ENCODE data around the gene CDH1.

DNA sequence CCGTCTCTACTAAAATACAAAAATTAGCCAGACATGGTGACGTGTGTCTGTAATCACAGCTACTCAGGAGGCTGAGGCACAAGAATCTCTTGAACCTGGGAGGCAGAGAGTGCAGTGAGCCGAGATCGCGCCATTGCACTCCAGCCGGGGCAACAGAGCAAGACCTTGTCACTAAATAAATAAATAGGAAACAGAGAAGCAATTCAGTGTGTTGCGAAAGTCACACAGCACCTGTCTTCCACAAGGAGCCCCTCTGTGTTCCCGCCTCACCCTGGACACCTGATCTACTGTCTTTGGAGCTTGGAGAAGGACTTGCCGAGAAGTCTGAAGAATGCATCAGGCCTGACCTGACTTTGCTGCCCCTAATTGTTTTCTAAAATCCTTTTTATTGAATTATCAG, 3.5 kb upstream of the CDH1 start:
- no peak for TF ChIP-seq EP300 (IDR thresholded peaks at IDR 0.05)
- TF ChIP-seq POLR2A (IDR thresholded peaks at IDR 0.05), result no peak
- TF ChIP-seq, protein P1, sequence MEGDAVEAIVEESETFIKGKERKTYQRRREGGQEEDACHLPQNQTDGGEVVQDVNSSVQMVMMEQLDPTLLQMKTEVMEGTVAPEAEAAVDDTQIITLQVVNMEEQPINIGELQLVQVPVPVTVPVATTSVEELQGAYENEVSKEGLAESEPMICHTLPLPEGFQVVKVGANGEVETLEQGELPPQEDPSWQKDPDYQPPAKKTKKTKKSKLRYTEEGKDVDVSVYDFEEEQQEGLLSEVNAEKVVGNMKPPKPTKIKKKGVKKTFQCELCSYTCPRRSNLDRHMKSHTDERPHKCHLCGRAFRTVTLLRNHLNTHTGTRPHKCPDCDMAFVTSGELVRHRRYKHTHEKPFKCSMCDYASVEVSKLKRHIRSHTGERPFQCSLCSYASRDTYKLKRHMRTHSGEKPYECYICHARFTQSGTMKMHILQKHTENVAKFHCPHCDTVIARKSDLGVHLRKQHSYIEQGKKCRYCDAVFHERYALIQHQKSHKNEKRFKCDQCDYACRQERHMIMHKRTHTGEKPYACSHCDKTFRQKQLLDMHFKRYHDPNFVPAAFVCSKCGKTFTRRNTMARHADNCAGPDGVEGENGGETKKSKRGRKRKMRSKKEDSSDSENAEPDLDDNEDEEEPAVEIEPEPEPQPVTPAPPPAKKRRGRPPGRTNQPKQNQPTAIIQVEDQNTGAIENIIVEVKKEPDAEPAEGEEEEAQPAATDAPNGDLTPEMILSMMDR (IDR thresholded peaks at IDR 0.05), result no peak

Data from tibial nerve (tissue), 4 donors.